ENCODE results near the gene TFF2. TPM values are rescaled to one million over a fixed set of nuclear protein-coding genes. Genes with fewer than 3 reads are reported as not detected.

Gene TFF2
- total RNA-seq, 2 experiments from 2014 or later = not detected

GRCh38 chr21:42358937-42359336, 8.1 kb upstream of the TFF2 start:
- no peak overlapping the region for H3K4me3 Mint-ChIP-seq
- no peak for TF ChIP-seq CTCF (IDR thresholded peaks at IDR 0.05)
- ATAC-seq (ENCODE audit: poor library complexity) (no peak), DNase-seq (no peak)
- H3K27ac ChIP-seq (ENCODE audit: low read depth in 1 of 2, low read length in 2 of 2) = no peak overlapping the region
- no peaks in the 10 kb centered on the region for H3K36me3 Mint-ChIP-seq (ENCODE audit: low read depth)
- no peak overlapping the region for H3K4me3 ChIP-seq (ENCODE audit: low read length)
- H3K36me3 ChIP-seq (ENCODE audit: insufficient read depth, low read length) = no peaks in the 10 kb centered on the region
- H3K27me3 Mint-ChIP-seq = no peaks in the 10 kb centered on the region
- H3K27ac Mint-ChIP-seq = no peak overlapping the region
- H3K4me1 Mint-ChIP-seq (ENCODE audit: low read depth) = no peaks in the 10 kb centered on the region
- ChIA-PET CTCF (no interaction called here), POLR2A (no interaction called here)
- peaks cover 8 to 10% of the 10 kb centered on the region in 2 experiments for H3K9me3 ChIP-seq (ENCODE audit: control insufficient read depth in 1 of 2, insufficient read depth in 1 of 2, low read length in 2 of 2)
- no peaks in the 10 kb centered on the region for H3K27me3 ChIP-seq (ENCODE audit: control insufficient read depth in 1 of 2, insufficient read depth in 2 of 2, low read length in 2 of 2)
- intact Hi-C loops (cut with DNase I, micrococcal nuclease) = no loop called here
- H3K9me3 Mint-ChIP-seq = peaks cover 7% of the 10 kb centered on the region
- H3K4me1 ChIP-seq (ENCODE audit: insufficient read depth, low read length) = peaks cover 6% of the 10 kb centered on the region

GRCh38 chr21:42358261-42358660, 7.5 kb upstream of the TFF2 start:
- Mint-ChIP-seq H3K4me3 (no peak overlapping the region), H3K27me3 (no peaks in the 10 kb centered on the region)

GRCh38 chr21:42357307-42357706, 6.5 kb upstream of the TFF2 start:
- no peak overlapping the region for H3K4me3 Mint-ChIP-seq
- Histone ChIP-seq H3K36me3 (ENCODE audit: insufficient read depth, low read length) (no peaks in the 10 kb centered on the region), H3K27ac (ENCODE audit: low read depth in 1 of 2, low read length in 2 of 2) (no peak overlapping the region), H3K9me3 (ENCODE audit: control insufficient read depth in 1 of 2, insufficient read depth in 1 of 2, low read length in 2 of 2) (peaks cover 8 to 10% of the 10 kb centered on the region in 2 experiments), H3K4me3 (ENCODE audit: low read length) (no peak overlapping the region), H3K4me1 (ENCODE audit: insufficient read depth, low read length) (no peaks in the 10 kb centered on the region), H3K27me3 (ENCODE audit: control insufficient read depth in 1 of 2, insufficient read depth in 2 of 2, low read length in 2 of 2) (no peaks in the 10 kb centered on the region)
- TF ChIP-seq CTCF (IDR thresholded peaks at IDR 0.05) = no peak
- no peak overlapping the region for H3K27ac Mint-ChIP-seq
- no peaks in the 10 kb centered on the region for H3K4me1 Mint-ChIP-seq (ENCODE audit: low read depth)
- DNase-seq (no peak), ATAC-seq (ENCODE audit: poor library complexity) (no peak)
- no peaks in the 10 kb centered on the region for H3K36me3 Mint-ChIP-seq (ENCODE audit: low read depth)
- CTCF ChIA-PET = no interaction called here
- intact Hi-C loops (cut with DNase I, micrococcal nuclease) = no loop called here
- H3K9me3 Mint-ChIP-seq = peaks cover 7% of the 10 kb centered on the region
- POLR2A ChIA-PET = no interaction called here
- H3K27me3 Mint-ChIP-seq = no peaks in the 10 kb centered on the region

More at GRCh38 chr21:42358261-42358660, 7.5 kb upstream of the TFF2 start:
- H3K27ac Mint-ChIP-seq = no peak overlapping the region
- intact Hi-C loops (cut with DNase I, micrococcal nuclease) = no loop called here
- no peak for DNase-seq
- POLR2A ChIA-PET = no interaction called here
- Histone ChIP-seq H3K36me3 (ENCODE audit: insufficient read depth, low read length) (no peaks in the 10 kb centered on the region), H3K27ac (ENCODE audit: low read depth in 1 of 2, low read length in 2 of 2) (no peak overlapping the region), H3K9me3 (ENCODE audit: control insufficient read depth in 1 of 2, insufficient read depth in 1 of 2, low read length in 2 of 2) (peaks cover 8 to 10% of the 10 kb centered on the region in 2 experiments), H3K4me1 (ENCODE audit: insufficient read depth, low read length) (peaks cover 4% of the 10 kb centered on the region), H3K4me3 (ENCODE audit: low read length) (no peak overlapping the region), H3K27me3 (ENCODE audit: control insufficient read depth in 1 of 2, insufficient read depth in 2 of 2, low read length in 2 of 2) (no peaks in the 10 kb centered on the region)
- no peak for ATAC-seq (ENCODE audit: poor library complexity)
- no peak for TF ChIP-seq CTCF (IDR thresholded peaks at IDR 0.05)
- H3K4me1 Mint-ChIP-seq (ENCODE audit: low read depth) = no peaks in the 10 kb centered on the region
- H3K9me3 Mint-ChIP-seq = peaks cover 7% of the 10 kb centered on the region
- CTCF ChIA-PET = no interaction called here
- no peaks in the 10 kb centered on the region for H3K36me3 Mint-ChIP-seq (ENCODE audit: low read depth)

Data from CD4-positive, alpha-beta T cell (primary cell).